Left cardiac atrium (tissue), 4 donors: ENCODE results near the gene SPI1. TPM values are rescaled to one million over a fixed set of nuclear protein-coding genes. Genes with fewer than 3 reads are reported as not detected.
"Not testable (repeated sequence)": the region's sequence is repeated elsewhere in the genome, so short reads cannot be mapped to it uniquely, and the experiment has no call there.

Source experiments
- ATAC-seq, 2 donors: fragments of 200-7000 bp; cut with Tn5 transposase; one replicate each; pipeline ENCODE4 v1.9.1; 2020; ENCODE audit warnings: mild to moderate bottlenecking in 2 of 2, moderate library complexity in 2 of 2
- DNase-seq: peaks from one replicate; pipeline ENCODE4 v3.0.0-alpha.2; 2020
- intact Hi-C, 2 donors: fragments of 100-400 bp; cut with DNase I; formaldehyde crosslinking; loops; one replicate each; pipeline versions ENCODE4 v1.14.1 to v1.15.1; 2022 to 2023
- total RNA-seq, 2 donors: library from RNA; stranded (reverse); fragmentation: NEBNext Ultra II Directional; extraction: Animal tissue kit (Norgen Biotek cat#: 25700); gene quantifications; one replicate each; pipeline ENCODE4 v1.2.1, GENCODE V29; 2021
- donor health status: DM: no; HTN: yes; CAD: no.
- donor health status: DM: no; HTN: yes; CAD: no; lungs with severe emphysema.
- donor health status: DM: yes; HTN: yes; CAD: no.
- donor health status: Dilated cardiomyopathy.

The SPI1 gene
- total RNA-seq, 2 donors from 2014 or later, result 19.5 to 31.4 TPM

GRCh38 chr11:47350315-47350714 lies 28.0 kb downstream of the SPI1 start:
- intact Hi-C loops, result loop anchor here (5.0 to 10.0 kb wide), 4 partner anchors 78 to 456 kb away; partner anchors contain the start of gene MADD (in 1 of the 2)
- DNase-seq (no peak), ATAC-seq (no peak)

- intact Hi-C loops, result loop anchor here (5.0 to 10.0 kb wide), 4 partner anchors 77 to 455 kb away; partner anchors contain the start of gene MADD (in 1 of the 2)
- no peak for DNase-seq
- no peak for ATAC-seq
Observed at GRCh38 chr11:47349521-47350095, 28.7 kb downstream of the SPI1 start.

- no peak for DNase-seq
Observed at GRCh38 chr11:47348859-47349258, 29.5 kb downstream of the SPI1 start.

GRCh38 chr11:47348131-47348802 lies 30.1 kb downstream of the SPI1 start:
- intact Hi-C loops, result no loop called here
- DNase-seq (no peak), ATAC-seq (no peak)

More at GRCh38 chr11:47348859-47349258, 29.5 kb downstream of the SPI1 start:
- intact Hi-C loops, result no loop called here
- ATAC-seq, result no peak

- intact Hi-C loops, result no loop called here
- DNase-seq, result no peak
Observed at GRCh38 chr11:47347137-47347536, 31.2 kb downstream of the SPI1 start.

GRCh38 chr11:47345890-47346563 lies 32.3 kb downstream of the SPI1 start:
- intact Hi-C loops, result no loop called here
- no peak for ATAC-seq
- no peak for DNase-seq

More at GRCh38 chr11:47347137-47347536, 31.2 kb downstream of the SPI1 start:
- ATAC-seq, result no peak

- DNase-seq (no peak), ATAC-seq (no peak)
- intact Hi-C loops, result no loop called here
Observed at GRCh38 chr11:47342854-47343253, 35.5 kb downstream of the SPI1 start.

- no peak for DNase-seq
- intact Hi-C loops, result no loop called here
- no peak for ATAC-seq
Observed at GRCh38 chr11:47342036-47342803, 36.1 kb downstream of the SPI1 start.

GRCh38 chr11:47340980-47341775 lies 37.2 kb downstream of the SPI1 start:
- intact Hi-C loops, result no loop called here
- no peak for DNase-seq
- ATAC-seq, result peak; percentile 10 to 11

- ATAC-seq (no peak), DNase-seq (no peak)
- intact Hi-C loops, result no loop called here
Observed at GRCh38 chr11:47340010-47340409, 38.3 kb downstream of the SPI1 start.

GRCh38 chr11:47338396-47339241 lies 39.7 kb downstream of the SPI1 start:
- no peak for DNase-seq
- ATAC-seq, result no peak
- intact Hi-C loops, result no loop called here

- intact Hi-C loops, result no loop called here
- DNase-seq (peak; percentile 22), ATAC-seq (peak in 1 of 2 donors; percentile 1)
Observed at GRCh38 chr11:47337229-47337924, 41.0 kb downstream of the SPI1 start.

- no peak for ATAC-seq
- DNase-seq, result peak; percentile 15
- intact Hi-C loops, result no loop called here
Observed at GRCh38 chr11:47336595-47336994, 41.8 kb downstream of the SPI1 start.

GRCh38 chr11:47335733-47336132 lies 42.6 kb downstream of the SPI1 start:
- intact Hi-C loops, result no loop called here
- ATAC-seq (no peak), DNase-seq (no peak)

- DNase-seq, intact Hi-C loops, ATAC-seq: not testable (repeated sequence)
Observed at GRCh38 chr11:47334699-47335411, 43.5 kb downstream of the SPI1 start.

GRCh38 chr11:47333886-47334443 lies 44.4 kb downstream of the SPI1 start:
- intact Hi-C loops, result no loop called here
- DNase-seq (no peak), ATAC-seq (no peak)

GRCh38 chr11:47333526-47333845 lies 44.9 kb downstream of the SPI1 start:
- DNase-seq, result no peak
- intact Hi-C loops, result no loop called here
- ATAC-seq, result no peak
